Activated gamma-delta T cell treated with Interleukin-2 at 50 U/mL for 16 hours (primary cell): ENCODE results near the gene NID1.

Source experiments
- DNase-seq: peaks from one replicate; pipeline ENCODE4 v3.0.0-alpha.2; 2020

The NID1 gene

GRCh38 chr1:235952950-235953615 is 111.8 kb downstream of the NID1 start:
- no peak for DNase-seq

GRCh38 chr1:235951661-235952060 is 113.2 kb downstream of the NID1 start:
- DNase-seq = no peak

- DNase-seq = no peak
These were observed 114.6 kb downstream of the NID1 start for GRCh38 chr1:235950318-235950717.

- no peak for DNase-seq
These were observed 116.0 kb downstream of the NID1 start for GRCh38 chr1:235948774-235949427.

- no peak for DNase-seq
These were observed 116.9 kb downstream of the NID1 start for GRCh38 chr1:235947989-235948388.

- DNase-seq = no peak
These were observed 118.3 kb downstream of the NID1 start for GRCh38 chr1:235946571-235946981.

GRCh38 chr1:235945775-235946570 is 118.9 kb downstream of the NID1 start:
- DNase-seq = no peak

- no peak for DNase-seq
These were observed 121.2 kb downstream of the NID1 start for GRCh38 chr1:235943581-235944114.

GRCh38 chr1:235942979-235943575 is 121.8 kb downstream of the NID1 start:
- no peak for DNase-seq

GRCh38 chr1:235942625-235942934 is 122.3 kb downstream of the NID1 start:
- DNase-seq = no peak

- no peak for DNase-seq
These were observed 122.8 kb downstream of the NID1 start for GRCh38 chr1:235941876-235942624.

- DNase-seq = no peak
These were observed 124.6 kb downstream of the NID1 start for GRCh38 chr1:235940285-235940684.

- no peak for DNase-seq
These were observed 125.5 kb downstream of the NID1 start for GRCh38 chr1:235939480-235939775.

GRCh38 chr1:235938709-235939479 is 126.0 kb downstream of the NID1 start:
- DNase-seq = no peak

GRCh38 chr1:235937123-235937522 is 127.8 kb downstream of the NID1 start:
- DNase-seq = no peak

- DNase-seq = no peak
These were observed 129.4 kb downstream of the NID1 start for GRCh38 chr1:235935235-235936225.

GRCh38 chr1:235933766-235934116 is 131.1 kb downstream of the NID1 start:
- DNase-seq = no peak

- DNase-seq = no peak
These were observed 131.7 kb downstream of the NID1 start for GRCh38 chr1:235933017-235933765.

- DNase-seq = no peak
These were observed 132.8 kb downstream of the NID1 start for GRCh38 chr1:235932090-235932510.

- DNase-seq = no peak
These were observed 133.6 kb downstream of the NID1 start for GRCh38 chr1:235931171-235931738.
